GM21576 (cell line): ENCODE data around the gene CLIP2.
"Not testable (repeated sequence)": the region's sequence is repeated elsewhere in the genome, so short reads cannot be mapped to it uniquely, and the experiment has no call there.

Experiments used
- ATAC-seq: cut with Tn5 transposase; IDR thresholded peaks from one replicate; pipeline ENCODE4 v1.9.1; 2021; ENCODE audit warnings: mild to moderate bottlenecking, moderate library complexity; ENCODE audit not compliant: unreplicated experiment

CLIP2 gene

DNA sequence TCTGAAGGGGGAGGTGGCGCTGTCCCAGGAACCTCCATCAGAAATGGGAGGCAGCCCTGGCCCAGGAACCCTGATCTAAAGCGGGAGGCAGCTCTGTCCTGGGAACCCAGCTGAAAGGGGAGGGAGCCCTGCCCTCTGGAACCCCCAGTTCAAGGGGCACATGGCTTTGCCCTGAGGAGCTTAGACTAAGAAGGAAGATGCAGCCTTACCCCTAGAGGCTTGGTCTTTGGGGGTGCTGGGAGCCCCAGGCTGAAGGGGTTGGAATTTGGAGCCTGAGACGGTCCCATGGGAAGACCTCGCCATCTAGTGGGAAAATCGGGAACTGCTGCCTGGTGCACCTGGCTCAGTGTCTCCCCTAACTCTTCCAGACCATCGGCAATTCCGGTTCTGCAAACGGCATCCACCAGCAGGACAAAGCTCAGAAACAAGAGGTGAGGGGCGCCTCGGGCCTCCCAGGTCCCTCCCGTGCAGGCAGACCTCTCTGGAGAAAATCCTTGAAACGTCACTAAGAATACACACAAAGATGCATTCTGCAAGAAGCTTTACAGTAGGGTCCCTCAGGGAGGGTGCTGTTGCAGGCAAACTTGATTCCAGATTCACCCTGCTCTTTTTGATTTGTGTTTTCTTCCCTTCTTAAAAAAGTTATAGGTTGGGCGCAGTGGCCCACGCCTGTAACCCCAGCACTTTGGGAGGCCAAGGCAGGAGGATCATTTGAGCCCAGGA is 112.1 kb downstream of the CLIP2 start:
- ATAC-seq: no peak

DNA sequence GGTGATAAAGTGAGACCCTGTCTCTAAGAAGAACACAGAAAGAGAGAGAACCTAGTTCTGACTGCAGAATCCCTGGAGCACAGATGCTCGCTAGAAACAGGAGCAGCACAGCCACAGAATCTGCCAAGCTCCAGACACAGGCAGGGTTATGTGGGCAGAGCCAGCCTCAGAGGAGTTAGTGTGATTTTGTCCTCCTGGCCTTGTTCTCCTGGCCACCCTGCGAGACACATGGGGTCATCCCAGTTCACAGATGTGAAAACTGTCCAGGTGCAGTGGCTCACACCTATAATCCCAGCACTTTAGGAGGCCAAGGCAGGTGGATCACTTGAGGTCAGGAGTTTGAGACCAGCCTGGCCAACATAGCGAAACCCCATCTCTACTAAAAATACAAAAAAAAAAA is 113.5 kb downstream of the CLIP2 start:
- ATAC-seq: not testable (repeated sequence)

DNA sequence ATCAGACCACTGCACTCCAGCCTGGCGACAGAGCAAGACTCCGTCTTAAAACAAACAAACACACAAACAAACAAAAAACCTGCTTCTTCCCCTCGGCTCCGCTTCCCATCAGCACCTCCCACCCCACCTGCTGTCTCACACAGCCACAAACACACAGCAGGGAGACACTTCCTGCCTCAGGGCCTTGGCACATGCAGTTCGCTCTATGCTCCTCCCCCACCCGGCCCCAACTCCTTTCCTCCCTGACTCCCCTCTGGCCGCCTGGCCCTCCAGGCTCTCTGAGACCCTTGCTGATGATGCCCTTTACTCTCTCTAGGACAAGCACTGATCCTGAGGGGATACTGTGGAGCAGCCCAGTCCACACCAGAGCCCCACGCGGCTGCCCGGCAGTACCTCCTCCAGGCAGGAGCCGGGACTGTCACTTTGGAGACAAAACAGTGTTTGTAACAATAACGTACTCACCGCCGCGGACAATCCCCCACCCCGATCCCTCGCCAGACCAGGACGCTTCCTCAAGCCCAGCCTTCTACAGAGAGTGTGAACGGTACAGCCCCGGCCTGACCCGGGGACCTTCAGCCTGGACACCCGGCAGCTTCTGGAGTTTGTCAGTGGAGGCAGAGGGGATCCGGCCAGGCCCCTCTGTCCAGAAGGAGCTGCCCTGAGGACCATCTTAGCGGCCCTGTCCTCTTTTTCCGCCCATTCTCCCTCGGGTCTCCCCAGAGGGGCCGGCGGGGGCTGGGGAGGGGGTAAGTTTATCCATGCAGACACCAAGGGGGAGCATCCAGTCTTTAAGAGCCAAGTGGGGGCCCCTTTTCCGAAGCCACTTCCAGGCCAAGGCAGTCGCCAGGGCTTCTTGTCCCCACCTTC is 114.5 kb downstream of the CLIP2 start:
- no peak for ATAC-seq

DNA sequence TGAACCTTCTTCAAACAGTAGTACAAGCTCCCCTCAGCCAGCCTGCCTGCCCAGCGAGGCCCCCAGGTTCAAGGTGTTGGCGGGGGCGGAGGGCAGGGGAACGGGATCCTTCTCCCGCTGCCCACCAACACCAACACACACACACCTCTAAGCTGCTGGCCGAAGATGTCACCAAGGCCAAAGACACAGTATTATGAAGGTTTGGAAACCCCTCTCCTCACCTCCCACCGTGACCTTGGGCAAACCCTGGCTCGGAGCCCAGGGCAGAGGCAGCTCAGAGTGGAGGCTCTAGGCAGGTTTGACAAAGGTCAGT is 115.1 kb downstream of the CLIP2 start:
- ATAC-seq: no peak

DNA sequence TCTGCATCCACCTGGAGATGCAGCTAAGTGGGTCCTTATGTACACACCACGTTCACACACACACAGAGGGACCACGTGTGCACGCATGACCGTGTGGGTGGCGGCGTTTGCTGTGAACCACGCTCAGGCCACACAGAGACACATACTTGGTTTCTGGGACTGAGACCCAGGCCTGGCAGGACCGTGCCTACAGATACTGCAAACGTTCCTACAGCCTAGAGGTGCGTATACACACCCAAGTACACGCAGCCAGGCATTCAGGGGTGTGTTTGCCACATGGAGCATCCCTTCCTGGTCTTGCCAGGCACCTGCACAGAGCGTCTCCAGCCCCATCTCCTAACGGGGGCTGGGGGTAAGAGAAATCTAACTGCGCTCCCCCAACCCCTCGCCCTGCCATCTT is 115.5 kb downstream of the CLIP2 start:
- no peak for ATAC-seq

DNA sequence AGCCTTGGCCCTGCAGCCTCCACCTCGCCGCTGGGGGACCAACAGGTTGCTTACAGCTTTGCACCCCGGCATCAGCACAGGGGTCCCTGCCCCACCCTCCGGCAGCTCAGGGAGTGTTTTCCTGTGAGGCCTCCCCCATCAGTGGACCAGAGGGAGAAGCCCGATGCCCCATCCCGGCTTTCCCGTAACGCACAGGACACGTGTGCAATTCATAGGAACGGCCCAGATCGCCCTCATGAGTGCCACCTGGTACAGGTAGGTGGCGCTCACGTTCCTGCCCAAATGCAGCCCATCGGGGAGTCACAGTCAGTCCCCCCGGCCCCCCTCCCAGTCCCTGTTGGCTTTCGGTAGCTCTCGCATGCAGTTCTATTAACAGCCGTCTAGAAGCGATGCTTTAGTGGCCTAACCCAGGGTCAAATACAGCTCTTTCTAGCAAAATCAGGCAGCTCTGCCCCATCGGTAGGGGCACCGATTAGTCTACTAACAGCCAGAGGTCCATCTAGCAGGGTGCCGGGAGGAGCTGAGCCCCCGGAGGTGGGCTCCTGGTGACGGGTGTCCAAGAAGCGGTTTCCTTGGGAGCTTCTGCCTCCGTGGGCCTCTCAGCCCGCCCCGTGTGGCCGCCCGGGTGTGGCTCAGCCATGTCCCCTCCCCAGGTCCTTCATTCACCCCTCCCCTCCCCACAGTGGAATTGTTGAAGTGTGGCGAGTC is 116.1 kb downstream of the CLIP2 start:
- no peak for ATAC-seq

DNA sequence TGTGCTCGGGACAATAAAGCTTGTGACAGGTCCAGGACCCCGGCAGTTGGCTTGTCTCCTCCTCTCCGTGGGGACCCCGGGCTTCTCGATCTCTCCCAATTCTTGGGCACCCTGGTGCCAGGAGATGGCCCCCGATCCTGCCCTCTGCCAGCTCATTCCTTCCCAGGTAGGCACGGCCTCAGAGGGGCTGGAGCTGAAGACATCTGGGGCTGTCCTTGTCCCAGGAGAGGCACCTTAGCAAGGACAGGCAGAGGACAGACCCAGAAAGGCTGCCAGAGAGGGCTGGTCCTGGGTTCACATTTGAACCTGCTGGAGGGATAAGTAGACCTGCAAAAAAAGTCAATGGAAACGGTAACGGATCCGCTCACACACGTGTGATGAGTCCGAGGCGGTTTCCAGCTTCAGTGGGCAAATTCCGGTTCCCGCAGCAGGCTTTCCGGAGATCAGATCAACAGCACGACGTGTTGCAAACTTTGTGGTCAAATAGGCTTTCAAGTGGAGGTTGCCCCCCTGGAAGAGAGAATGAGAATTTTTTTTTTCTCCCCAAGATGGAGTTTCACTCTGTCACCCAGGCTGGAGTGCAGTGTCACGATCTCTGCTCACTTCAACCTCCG is 116.8 kb downstream of the CLIP2 start:
- ATAC-seq: no peak

DNA sequence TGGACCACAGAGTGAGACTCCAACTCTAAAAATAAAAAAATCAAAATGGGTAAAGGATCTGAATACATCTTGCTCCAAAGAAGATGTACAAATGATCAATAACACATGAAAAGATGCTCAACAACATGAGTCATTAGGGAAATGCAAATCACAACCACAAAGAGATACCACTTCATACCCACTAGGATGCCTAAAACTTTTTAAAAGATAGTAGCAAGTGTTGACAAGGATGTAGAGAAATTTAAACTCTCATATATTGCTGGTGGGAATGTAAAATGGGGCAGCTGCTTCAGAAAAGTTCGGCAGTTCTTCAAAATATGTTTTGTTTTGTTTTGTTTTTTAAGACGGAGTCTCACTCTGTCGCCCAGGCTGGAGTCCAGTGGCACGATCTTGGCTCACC is 118.8 kb downstream of the CLIP2 start:
- ATAC-seq: no peak

DNA sequence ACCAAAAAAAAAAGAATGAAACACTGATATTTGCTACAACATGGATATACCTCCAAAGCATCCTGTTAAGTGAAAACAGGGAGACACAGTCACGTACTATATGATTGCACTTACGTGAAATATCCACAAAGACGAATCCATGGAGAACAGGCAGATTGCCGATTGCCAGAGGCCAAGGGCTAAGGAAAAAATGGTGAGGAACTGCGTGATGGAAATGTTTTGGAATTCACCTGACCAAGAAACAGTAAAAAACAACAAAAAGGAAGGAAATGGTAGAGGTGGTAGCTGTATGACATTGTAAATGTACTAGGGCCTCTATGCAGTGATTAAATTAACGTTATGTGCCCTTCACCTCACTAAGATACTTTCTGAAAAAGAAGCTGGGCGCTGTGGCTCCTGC is 120.4 kb downstream of the CLIP2 start:
- no peak for ATAC-seq

DNA sequence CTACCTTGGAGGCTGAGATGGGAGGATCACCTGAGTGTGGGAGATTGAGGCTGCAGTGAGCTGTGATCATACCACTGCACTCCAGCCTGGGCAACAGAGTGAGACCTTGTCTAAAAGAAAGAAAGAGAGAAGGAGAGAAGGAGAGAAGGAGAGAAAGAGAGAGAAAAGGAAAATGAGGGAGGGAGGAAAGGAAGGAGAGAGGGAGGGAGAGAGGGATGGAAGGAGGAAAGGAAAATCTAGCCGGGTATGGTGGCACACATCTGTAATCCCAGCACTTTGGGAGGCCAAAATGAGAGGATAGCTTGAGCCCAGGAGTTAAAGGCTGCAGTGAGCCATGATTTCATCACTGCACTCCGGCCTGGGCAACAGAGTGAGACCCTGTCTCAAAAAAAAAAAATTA is 121.6 kb downstream of the CLIP2 start:
- no peak for ATAC-seq

DNA sequence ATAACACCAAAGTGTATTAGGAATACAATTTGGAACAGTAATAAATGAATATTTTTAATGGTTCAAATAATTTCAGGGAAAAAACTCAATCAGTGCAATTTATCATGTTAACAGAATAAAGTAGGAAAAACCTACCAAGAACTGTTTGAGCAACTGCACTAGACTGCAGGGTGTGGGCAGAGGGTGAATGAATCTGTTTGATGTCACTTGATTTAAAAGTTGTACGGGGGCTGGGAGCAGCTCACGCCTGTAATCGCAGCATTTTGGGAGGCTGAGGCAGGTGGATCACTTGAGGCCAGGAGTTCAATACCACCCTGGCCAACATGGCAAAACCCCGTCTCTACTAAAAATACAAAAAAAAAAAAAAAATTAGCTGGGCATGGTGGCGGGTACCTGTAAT is 122.4 kb downstream of the CLIP2 start:
- ATAC-seq: not testable (repeated sequence)

DNA sequence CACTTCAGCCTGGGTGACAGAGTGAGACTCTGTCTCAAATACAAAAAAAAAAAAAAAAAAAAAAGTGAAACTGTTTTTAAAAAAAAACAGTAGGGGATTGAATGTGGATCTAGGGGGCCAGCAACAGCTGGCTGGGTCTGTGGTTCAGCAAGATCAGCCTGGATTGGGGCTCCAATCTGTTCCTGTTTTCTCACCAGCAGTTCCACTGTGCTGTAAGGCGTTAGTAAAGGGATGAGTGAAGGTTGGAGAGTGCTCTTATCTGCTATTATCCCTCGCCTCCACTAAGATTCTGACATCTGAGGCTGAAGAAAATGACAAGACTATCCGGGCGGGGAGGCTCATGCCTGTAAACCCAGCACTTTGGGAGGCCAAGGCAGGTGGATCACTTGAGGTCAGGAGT is 122.8 kb downstream of the CLIP2 start:
- ATAC-seq: no peak

DNA sequence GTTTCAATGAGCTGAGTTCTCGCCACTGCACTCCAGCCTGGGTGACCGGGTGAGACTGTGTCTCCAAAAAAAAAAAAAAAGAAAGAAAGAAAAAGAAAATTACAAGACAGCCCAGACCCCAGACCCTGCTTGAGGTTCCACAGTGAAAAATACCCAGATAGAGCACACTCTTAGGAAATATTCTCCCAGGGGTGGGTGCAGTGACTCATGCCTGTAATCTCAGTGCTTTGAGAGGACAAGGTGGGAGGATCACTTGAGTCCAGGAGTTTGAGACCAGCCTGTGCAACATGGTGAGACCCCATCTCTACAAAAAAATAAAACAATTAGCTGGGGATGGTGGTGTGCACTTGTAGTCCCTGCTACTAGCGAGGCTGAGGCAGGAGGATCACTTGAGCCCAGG is 123.4 kb downstream of the CLIP2 start:
- no peak for ATAC-seq

DNA sequence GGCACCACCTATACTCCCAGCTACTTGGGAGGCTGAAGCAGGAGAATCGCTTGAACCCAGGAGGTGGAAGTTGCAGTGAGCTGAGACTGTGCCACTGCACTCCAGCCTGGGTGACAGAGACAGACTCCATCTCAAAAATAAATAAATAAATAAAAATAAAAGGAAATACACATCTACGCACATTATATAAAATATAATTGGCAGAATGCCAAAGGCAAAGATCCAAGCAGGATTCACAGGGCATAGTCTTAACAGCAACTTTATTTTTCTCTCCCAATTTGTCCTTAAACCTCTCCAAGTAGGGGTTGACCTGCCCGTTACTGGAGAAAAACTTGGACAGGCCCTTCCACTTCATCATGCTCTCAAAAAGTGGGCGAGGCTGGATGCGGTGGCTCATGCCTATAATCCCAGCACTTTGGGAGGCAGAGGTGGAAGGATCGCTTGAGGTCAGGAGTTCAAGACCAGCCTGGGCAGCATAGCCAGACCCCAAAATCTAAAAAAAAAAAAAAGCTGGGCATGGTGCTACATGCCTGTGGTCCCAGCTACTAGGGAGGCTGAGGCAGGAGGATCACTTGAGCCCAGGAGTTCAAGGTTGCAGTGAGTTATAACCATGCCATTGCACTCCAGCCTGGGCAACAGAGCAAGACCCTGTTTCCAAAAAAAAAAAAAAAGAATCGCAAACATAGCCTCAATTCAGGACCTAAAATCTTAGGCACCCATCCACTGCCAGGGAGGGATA is 125.6 kb downstream of the CLIP2 start:
- ATAC-seq: not testable (repeated sequence)

DNA sequence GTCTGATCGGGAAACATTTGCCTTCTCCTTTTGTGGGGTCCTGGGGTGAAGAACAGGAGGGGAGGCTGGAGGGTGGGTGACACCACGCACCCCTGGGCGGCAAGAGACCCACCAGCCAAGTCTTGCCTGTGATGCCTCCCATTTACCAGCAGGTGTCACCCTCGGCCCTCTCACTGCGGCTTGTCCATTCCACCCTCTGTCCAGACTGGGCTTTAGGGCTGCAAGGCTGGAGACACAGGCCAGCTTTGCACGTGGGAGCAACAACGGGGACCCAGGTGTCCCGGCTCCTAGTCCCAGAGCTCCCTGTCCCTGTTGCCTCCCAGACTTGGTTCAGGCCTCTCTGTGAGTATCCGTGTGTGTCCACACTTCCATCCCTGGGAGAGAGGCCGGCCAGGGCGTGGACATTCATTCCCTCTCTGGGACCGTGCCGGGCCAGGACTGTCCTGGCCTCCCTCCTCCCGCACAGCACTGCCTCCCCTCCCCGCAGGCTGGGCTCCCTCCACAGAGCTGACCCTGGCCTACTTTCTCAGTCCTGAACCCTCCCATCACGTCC is 128.3 kb downstream of the CLIP2 start:
- ATAC-seq: no peak

DNA sequence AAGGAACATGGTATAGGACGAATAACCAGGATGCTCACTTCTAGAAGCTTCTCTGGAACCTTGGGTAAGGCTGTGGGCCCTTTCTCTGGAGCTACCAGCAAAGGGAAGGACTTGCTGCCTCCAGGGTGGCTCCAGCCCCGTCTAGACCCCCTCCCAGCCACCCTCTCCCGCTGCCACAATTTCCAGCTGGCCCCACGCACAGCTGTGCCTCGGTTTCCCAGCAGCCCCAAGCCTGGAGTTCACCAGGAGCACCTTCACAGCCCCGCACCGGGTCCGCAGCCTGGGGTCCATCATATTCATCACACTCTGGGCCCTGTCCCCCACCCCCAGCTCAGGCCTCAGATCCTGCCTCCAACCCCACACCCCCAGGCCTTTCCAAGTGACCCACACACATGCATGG is 128.9 kb downstream of the CLIP2 start:
- ATAC-seq: no peak

DNA sequence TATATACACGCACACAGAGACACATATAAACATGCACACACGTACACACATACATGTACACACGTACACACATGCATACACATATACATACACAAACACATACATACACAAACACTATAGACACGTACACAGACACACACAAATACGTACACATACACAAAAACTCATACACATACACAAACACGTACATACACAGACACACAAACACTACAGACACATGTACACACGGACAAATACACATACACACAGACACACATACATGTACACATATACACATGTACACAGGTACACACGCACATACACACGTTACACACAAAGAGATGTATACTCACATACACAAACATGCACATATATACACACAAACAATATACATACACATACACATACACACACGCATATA is 129.3 kb downstream of the CLIP2 start:
- ATAC-seq: no peak

DNA sequence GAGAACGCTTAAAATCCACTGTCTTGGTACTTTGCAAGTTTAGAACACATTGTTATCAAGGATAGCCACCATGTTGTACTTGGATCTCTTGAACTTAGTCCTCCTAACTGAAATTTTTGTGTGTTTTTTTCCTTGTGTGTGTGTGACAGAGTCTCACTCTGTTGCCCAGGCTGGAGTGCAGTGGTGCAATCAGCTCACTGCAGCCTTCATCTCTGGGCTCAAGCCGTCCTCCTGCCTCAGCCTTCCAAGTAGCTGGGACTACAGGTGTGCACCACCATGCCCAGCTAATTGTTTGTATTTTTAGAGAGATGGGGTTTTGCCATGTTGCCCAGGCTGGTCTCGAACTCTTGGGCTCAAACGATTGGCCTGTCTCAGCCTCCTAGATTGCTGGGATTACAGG is 130.0 kb downstream of the CLIP2 start:
- not testable (repeated sequence) for ATAC-seq

DNA sequence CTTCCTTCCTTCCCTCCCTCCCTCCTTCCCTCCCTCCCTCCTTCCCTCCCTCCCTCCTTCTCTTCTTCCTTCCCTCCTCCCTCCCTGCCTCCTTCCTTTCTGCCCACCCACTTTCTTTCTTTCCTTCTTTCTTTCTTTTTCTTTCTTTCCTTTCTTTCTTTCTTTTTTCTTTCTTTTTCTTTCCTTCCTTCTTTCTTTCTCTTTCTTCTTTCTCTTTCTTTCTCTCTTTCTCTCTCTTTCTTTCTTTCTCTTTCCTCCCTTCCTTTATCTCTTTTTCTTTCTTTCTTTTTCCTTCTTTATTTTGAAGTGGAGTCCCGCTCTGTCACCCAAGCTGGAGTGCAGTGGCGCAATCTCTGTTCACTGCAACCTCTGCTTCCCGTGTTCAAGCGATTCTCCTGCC is 130.8 kb downstream of the CLIP2 start:
- ATAC-seq: no peak

DNA sequence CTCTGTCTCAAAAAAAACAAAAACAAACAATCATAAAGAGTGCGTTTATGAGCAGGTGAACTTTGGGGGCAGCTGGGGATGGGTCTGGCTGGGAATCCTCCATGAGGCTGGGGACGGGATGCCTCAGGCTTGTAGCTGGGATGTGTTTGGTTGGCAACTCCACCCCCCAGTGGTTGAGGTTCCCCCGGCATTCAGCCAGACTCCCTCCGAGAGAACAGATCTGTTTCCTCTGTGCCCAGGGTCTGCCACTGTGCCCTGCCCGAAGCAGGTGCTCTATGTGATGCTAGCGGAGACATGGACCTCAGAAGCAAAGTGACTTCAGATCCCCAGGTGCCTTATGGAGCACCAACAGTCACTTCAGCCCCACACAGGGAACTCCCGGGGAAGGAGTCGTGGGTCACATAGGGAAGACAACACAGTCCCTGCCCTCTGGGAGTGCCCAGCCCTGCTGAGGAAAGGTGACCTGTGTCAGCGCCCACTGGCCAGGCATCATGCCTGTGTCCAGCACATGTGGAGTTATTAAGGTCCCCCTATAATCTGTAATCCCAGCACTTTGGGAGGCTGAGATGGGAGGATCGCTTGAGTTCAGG is 135.2 kb downstream of the CLIP2 start:
- no peak for ATAC-seq
